ENCODE results near the gene FOXF2.
"Not testable (repeated sequence)": the region's sequence is repeated elsewhere in the genome, so short reads cannot be mapped to it uniquely, and the experiment has no call there.

FOXF2 gene

DNA sequence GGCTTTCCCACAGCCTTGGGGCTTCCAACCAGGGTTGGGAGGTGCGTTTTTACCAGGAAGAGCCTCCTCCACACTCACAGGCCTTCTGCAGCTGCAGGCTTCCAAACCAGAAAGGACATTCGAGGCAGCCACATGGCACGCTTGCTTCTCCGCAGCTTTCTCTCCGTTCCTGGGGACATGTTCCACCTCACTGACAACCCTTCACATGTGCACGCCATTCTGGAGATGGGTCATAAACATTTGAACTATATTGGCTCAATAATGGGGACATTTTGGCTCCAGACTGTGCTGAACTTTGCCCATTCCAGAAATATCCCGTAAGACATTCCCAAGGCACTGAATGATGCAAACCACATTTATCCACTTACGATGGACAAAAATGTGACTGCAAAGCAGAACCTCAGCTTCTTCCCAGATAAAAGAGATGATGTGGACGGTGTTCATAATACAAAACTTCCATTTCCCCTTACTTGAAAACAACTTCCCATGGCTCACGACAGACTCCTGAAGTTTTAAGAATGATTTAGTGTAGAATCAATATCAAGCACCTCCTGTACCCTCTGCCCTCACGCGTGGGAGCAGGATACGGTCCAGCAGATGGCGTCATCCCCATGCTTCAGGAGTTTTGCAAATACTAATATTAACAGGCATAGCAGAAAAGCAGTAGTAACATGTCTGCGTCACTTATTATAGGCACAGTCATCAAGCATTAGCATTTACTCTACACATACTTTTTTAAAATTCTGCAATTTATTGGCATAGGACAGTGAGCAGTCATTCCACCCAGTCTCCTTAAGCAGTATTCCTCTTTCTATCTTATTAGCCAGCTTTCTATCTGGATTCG lies 25.4 kb upstream of the FOXF2 start:
- Histone ChIP-seq H3K27me3 (ENCODE audit: control insufficient read depth, insufficient read depth, low read length) (peaks cover 29% of the 10 kb centered on the region), H3K36me3 (ENCODE audit: insufficient read depth, low read length) (no peaks in the 10 kb centered on the region), H3K9me3 (replicated peaks; ENCODE audit: low read length) (no peaks in the 10 kb centered on the region), H3K4me1 (ENCODE audit: control insufficient read depth, insufficient read depth, low read length) (no peaks in the 10 kb centered on the region), H3K9ac (ENCODE audit: low read depth, low read length) (no peak overlapping the region), H3K4me3 (ENCODE audit: low read length) (no peak overlapping the region), H3K4me2 (ENCODE audit: low read length) (no peak overlapping the region)

DNA sequence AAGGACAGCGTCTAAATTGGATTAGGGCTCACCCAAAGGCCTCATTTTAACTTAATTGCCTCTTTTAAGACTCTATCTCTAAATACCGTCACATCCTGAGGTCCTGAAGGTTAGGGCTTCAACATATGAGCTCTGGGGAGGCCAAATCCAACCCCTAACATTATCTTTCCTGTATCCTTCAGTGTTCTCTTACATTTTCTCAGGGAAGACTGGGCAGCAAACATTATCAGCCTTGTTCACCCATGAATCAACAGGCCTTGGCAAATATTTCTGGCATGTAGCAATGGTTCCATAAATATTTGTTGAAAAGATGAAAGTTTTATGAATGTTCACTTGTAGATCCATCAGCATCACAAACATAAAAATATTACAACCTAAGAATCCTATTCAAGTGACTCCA lies 24.6 kb upstream of the FOXF2 start:
- H3K36me3 ChIP-seq (ENCODE audit: insufficient read depth, low read length): no peaks in the 10 kb centered on the region
- peaks cover 27% of the 10 kb centered on the region for H3K27me3 ChIP-seq (ENCODE audit: control insufficient read depth, insufficient read depth, low read length)
- H3K4me2 ChIP-seq (ENCODE audit: low read length): no peak overlapping the region
- H3K9me3 ChIP-seq (replicated peaks; ENCODE audit: low read length): no peaks in the 10 kb centered on the region
- no peak overlapping the region for H3K4me3 ChIP-seq (ENCODE audit: low read length)
- H3K9ac ChIP-seq (ENCODE audit: low read depth, low read length): no peak overlapping the region
- no peaks in the 10 kb centered on the region for H3K4me1 ChIP-seq (ENCODE audit: control insufficient read depth, insufficient read depth, low read length)

DNA sequence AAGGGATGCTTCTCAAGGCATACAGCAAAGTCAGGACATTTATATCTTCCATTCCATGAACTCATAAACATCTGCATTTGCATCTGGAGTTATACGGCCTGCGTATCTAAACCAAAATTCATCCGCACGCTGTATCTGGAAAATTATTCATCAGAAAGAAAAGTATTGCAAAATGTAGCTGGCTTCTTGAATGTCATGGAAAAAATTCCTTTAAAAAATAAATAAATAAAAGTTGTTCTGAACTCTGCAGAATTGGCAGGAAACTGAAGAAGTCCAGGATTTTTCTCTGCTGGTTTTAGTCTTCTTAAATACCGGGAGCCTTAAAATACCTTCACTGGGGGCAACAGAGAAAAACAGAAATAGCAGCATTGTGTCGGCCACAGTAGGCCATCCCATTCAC lies 23.7 kb upstream of the FOXF2 start:
- H3K4me2 ChIP-seq (ENCODE audit: low read length): no peak overlapping the region
- no peaks in the 10 kb centered on the region for H3K4me1 ChIP-seq (ENCODE audit: control insufficient read depth, insufficient read depth, low read length)
- H3K36me3 ChIP-seq (ENCODE audit: insufficient read depth, low read length): no peaks in the 10 kb centered on the region
- H3K9me3 ChIP-seq (replicated peaks; ENCODE audit: low read length): no peaks in the 10 kb centered on the region
- H3K4me3 ChIP-seq (ENCODE audit: low read length): no peak overlapping the region
- H3K9ac ChIP-seq (ENCODE audit: low read depth, low read length): no peak overlapping the region
- H3K27me3 ChIP-seq (ENCODE audit: control insufficient read depth, insufficient read depth, low read length): peaks cover 35% of the 10 kb centered on the region

DNA sequence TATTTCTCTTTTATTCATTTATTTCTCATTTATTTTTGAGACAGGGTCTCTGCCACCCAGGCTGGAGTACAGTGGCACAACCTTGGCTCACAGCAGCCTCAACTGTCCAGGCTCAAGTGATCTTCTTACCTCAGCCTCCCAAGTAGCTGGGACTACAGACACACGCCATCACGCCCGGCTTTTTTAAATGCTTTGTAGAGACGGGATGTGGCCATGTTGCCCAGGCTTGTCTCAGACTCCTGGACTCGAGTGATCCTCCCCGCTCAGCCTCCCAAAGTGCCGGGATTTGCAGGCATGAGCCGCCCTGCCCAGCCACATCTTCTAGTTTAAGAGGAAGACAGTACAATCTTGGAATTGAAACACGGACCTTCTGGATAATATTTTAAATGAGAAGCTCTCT lies 21.6 kb upstream of the FOXF2 start:
- H3K4me3 ChIP-seq (ENCODE audit: low read length): no peak overlapping the region
- H3K36me3 ChIP-seq (ENCODE audit: insufficient read depth, low read length): no peaks in the 10 kb centered on the region
- no peaks in the 10 kb centered on the region for H3K9me3 ChIP-seq (replicated peaks; ENCODE audit: low read length)
- no peak overlapping the region for H3K4me2 ChIP-seq (ENCODE audit: low read length)
- peaks cover 50% of the 10 kb centered on the region for H3K27me3 ChIP-seq (ENCODE audit: control insufficient read depth, insufficient read depth, low read length)
- H3K4me1 ChIP-seq (ENCODE audit: control insufficient read depth, insufficient read depth, low read length): no peaks in the 10 kb centered on the region
- H3K9ac ChIP-seq (ENCODE audit: low read depth, low read length): no peak overlapping the region

DNA sequence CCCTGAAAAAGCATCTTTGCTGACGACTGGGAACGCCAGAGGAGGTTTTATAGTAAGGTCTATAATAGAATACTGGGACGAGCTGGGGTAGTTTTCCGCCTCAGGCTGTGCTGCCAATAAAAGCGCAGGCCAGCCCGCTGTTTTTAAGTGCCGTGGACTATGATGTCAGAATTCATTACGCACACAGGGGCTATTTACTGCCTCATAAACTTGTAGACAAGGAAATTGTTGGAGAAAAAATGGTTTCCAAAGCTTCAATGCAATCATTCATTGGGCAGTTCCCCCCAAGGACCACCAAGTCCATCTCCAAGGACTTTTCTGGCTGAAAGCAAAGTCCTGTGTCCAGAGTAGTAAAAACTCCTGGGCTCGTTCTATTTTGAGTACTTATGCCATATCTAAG lies 20.4 kb upstream of the FOXF2 start:
- Histone ChIP-seq H3K9me3 (replicated peaks; ENCODE audit: low read length) (no peaks in the 10 kb centered on the region), H3K9ac (ENCODE audit: low read depth, low read length) (no peak overlapping the region), H3K4me2 (ENCODE audit: low read length) (no peak overlapping the region), H3K27me3 (ENCODE audit: control insufficient read depth, insufficient read depth, low read length) (peaks cover 60% of the 10 kb centered on the region), H3K4me1 (ENCODE audit: control insufficient read depth, insufficient read depth, low read length) (no peaks in the 10 kb centered on the region), H3K36me3 (ENCODE audit: insufficient read depth, low read length) (no peaks in the 10 kb centered on the region), H3K4me3 (ENCODE audit: low read length) (no peak overlapping the region)

DNA sequence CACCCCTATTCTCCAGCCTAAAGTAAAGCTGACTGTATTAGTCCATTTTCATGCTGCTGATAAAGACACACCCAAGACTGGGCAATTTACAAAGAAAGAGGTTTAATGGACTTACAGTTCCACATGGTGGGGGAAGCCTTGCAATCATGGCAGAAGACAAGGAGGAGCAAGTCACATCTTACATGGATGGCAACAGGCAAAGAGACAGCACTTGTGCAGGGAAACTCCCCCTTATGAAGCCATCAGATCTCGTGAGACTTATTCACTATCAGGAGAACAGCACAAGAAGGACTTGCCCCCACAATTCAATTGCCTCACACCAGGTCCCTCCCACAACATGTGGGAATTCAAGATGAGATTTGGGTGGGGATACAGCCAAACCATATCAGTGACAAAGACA lies 19.7 kb upstream of the FOXF2 start:
- not testable (repeated sequence) for H3K36me3 ChIP-seq (ENCODE audit: insufficient read depth, low read length); H3K4me3 ChIP-seq (ENCODE audit: low read length); H3K9ac ChIP-seq (ENCODE audit: low read depth, low read length); H3K9me3 ChIP-seq (replicated peaks; ENCODE audit: low read length); H3K4me2 ChIP-seq (ENCODE audit: low read length); H3K4me1 ChIP-seq (ENCODE audit: control insufficient read depth, insufficient read depth, low read length)
- H3K27me3 ChIP-seq (ENCODE audit: control insufficient read depth, insufficient read depth, low read length): peaks cover 61% of the 10 kb centered on the region

DNA sequence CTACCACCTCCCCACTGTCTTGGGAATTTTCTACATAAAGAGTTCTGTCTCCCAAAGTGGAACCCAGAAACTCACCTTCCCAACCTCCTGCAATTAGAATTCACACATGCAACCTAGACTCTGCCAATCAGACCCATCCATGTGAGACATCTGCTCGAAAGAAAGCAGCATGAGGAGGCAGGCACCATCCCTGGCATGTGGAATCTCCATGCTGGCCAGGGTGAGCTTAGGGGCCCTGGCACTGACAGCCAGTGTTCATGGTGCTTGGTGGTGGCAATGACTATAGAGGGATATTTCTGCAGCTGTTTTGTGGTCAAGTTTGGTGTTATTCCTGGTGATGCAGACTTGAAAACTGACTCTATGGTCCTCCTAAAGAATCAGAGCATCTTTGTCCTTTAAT lies 17.4 kb upstream of the FOXF2 start:
- Histone ChIP-seq H3K4me1 (ENCODE audit: control insufficient read depth, insufficient read depth, low read length) (no peaks in the 10 kb centered on the region), H3K9ac (ENCODE audit: low read depth, low read length) (no peak overlapping the region), H3K27me3 (ENCODE audit: control insufficient read depth, insufficient read depth, low read length) (peaks cover 69% of the 10 kb centered on the region), H3K4me2 (ENCODE audit: low read length) (no peak overlapping the region), H3K9me3 (replicated peaks; ENCODE audit: low read length) (no peaks in the 10 kb centered on the region), H3K4me3 (ENCODE audit: low read length) (no peak overlapping the region), H3K36me3 (ENCODE audit: insufficient read depth, low read length) (no peaks in the 10 kb centered on the region)

DNA sequence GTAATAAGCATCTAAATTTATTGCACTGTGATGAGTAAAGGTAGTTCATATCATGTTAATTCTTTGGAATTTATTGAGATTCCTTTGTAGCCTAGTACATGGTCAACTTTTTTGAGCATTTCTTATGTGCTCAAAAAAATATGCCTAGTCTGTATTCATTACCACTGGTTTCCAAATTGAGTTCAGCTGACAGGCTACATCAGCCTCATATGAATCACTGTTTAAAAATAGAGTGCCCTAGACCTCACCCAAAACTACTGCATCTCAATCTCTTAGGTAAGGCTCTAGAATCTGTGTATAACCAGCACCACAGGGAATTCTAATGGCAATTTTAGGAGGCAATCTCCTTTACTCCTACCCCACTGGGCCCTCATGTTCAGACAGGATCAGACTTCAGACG lies 16.7 kb upstream of the FOXF2 start:
- no peaks in the 10 kb centered on the region for H3K4me1 ChIP-seq (ENCODE audit: control insufficient read depth, insufficient read depth, low read length)
- H3K4me2 ChIP-seq (ENCODE audit: low read length): no peak overlapping the region
- no peak overlapping the region for H3K4me3 ChIP-seq (ENCODE audit: low read length)
- H3K9me3 ChIP-seq (replicated peaks; ENCODE audit: low read length): no peaks in the 10 kb centered on the region
- H3K36me3 ChIP-seq (ENCODE audit: insufficient read depth, low read length): no peaks in the 10 kb centered on the region
- no peak overlapping the region for H3K9ac ChIP-seq (ENCODE audit: low read depth, low read length)
- H3K27me3 ChIP-seq (ENCODE audit: control insufficient read depth, insufficient read depth, low read length): peaks cover 75% of the 10 kb centered on the region

DNA sequence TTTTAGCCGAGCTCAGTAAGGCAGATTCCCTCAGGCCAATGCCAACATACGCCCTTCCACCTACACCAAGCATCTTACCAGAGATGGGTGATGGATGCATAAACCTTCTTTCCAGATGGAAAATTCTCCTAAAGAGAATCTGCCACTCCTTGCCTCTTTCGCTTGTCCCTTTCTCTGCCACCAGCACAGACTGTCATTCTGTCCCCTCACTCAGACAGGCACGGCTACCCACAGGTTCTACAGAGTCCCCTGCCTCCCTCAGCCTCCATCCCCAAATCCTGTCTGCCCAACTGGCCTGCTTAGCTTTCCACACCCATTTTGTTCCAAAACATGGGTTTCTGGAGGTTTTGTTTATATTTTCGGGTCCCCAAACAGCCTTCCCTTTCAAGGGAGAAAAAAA lies 12.7 kb upstream of the FOXF2 start:
- Histone ChIP-seq H3K9ac (ENCODE audit: low read depth, low read length) (no peak overlapping the region), H3K36me3 (ENCODE audit: insufficient read depth, low read length) (no peaks in the 10 kb centered on the region), H3K4me1 (ENCODE audit: control insufficient read depth, insufficient read depth, low read length) (peaks cover 3% of the 10 kb centered on the region), H3K4me2 (ENCODE audit: low read length) (no peak overlapping the region), H3K4me3 (ENCODE audit: low read length) (no peak overlapping the region), H3K9me3 (replicated peaks; ENCODE audit: low read length) (no peaks in the 10 kb centered on the region), H3K27me3 (ENCODE audit: control insufficient read depth, insufficient read depth, low read length) (peaks cover 90% of the 10 kb centered on the region)

DNA sequence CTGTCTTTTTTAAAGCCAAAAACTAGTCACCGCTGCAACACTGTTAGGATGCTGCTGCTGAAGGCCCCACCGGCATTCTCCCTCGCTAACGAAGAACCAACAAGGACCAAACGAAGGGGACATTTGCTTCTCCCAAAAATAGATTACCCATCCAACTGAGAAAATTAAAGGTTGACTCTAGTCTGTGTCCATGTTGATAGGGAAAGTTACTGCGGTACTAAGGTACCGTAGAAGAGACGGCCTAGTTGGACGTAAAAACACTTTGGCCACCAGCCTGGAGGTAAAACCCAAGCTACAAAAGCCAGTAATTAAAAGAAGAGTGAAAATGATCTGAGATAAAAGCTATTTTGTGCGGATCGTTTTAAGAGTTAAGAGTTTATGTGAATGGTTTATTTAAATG lies 11.8 kb upstream of the FOXF2 start:
- peaks cover 9% of the 10 kb centered on the region for H3K4me1 ChIP-seq (ENCODE audit: control insufficient read depth, insufficient read depth, low read length)
- H3K27me3 ChIP-seq (ENCODE audit: control insufficient read depth, insufficient read depth, low read length): peaks cover 92% of the 10 kb centered on the region
- no peak overlapping the region for H3K4me3 ChIP-seq (ENCODE audit: low read length)
- no peak overlapping the region for H3K9ac ChIP-seq (ENCODE audit: low read depth, low read length)
- H3K4me2 ChIP-seq (ENCODE audit: low read length): no peak overlapping the region
- no peaks in the 10 kb centered on the region for H3K9me3 ChIP-seq (replicated peaks; ENCODE audit: low read length)
- no peaks in the 10 kb centered on the region for H3K36me3 ChIP-seq (ENCODE audit: insufficient read depth, low read length)

DNA sequence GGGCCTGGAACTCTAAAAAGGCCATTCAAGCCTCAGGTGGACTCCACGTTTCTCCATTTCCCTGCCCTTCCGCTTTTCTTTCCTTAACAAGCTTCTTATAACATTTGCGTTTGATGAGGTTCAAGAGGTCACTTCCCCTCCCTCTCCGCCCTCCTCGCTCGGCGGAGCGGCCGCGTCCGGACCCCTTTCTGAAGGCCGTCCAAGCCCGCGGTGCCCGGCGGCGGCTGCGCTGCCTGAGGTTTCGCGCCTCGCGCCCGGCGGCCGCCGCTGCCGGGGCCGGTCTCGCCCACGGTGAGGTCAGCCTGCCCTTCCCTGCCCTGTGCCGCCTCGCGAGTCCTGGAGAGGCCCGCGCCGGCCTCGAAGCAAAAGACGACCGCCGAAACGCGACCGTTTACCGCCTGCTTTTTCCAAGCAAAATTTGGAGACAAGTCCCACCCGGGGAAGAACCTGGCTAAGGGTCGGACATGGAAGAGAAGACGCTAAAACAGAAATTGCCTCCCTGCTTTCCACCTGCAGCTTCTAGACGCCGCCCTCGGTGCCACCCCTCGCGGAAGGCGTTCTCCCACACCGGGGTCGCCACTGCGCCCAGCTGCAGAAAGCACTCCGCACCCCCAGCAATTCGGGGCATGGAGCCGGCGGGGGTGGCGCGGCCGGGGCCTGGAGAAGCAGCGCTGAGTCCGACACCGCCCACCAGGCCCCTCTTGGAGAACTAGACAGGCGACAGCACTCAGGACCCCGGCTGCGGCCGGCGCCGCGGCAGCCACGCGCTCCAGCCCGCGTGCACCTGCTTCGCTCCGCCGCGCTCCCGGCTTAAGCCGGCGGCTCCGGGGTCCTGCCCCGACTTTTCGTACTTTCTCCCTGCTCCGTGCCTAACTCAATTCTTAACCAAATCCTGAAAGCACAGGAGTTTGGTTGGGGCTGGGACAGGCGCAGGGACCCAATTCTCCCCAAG lies 11.0 kb upstream of the FOXF2 start:
- H3K27me3 ChIP-seq (ENCODE audit: control insufficient read depth, insufficient read depth, low read length): peaks cover 93% of the 10 kb centered on the region
- H3K36me3 ChIP-seq (ENCODE audit: insufficient read depth, low read length): no peaks in the 10 kb centered on the region
- H3K4me3 ChIP-seq (ENCODE audit: low read length): no peak overlapping the region
- no peak overlapping the region for H3K9ac ChIP-seq (ENCODE audit: low read depth, low read length)
- no peaks in the 10 kb centered on the region for H3K9me3 ChIP-seq (replicated peaks; ENCODE audit: low read length)
- H3K4me2 ChIP-seq (ENCODE audit: low read length): no peak overlapping the region
- H3K4me1 ChIP-seq (ENCODE audit: control insufficient read depth, insufficient read depth, low read length): peaks cover 9% of the 10 kb centered on the region

All from skeletal muscle satellite cell (primary cell).